Measurements from ENCODE around the gene SAMMSON.

SAMMSON gene

GRCh38 chr3:70069557-70069956 lies 70.0 kb downstream of the SAMMSON start:
- Histone ChIP-seq H3K4me2 (ENCODE audit: insufficient read depth, low read length, poor library complexity, severe bottlenecking) (no peak overlapping the region), H3K9ac (ENCODE audit: low read depth, low read length, poor library complexity) (no peak overlapping the region), H2BK12ac (ENCODE audit: low read length) (no peak overlapping the region), H2BK120ac (ENCODE audit: low read depth, low read length) (no peak overlapping the region), H3K18ac (ENCODE audit: low read length) (no peak overlapping the region), H3K9me3 (replicated peaks in 1 of 2; ENCODE audit: control insufficient read depth in 2 of 2, insufficient read depth in 1 of 2, low read depth in 1 of 2, low read length in 2 of 2) (no peaks in the 10 kb centered on the region), H3K4me3 (ENCODE audit: low read length in 2 of 2) (no peak overlapping the region), H3K36me3 (replicated peaks in 1 of 2; ENCODE audit: control insufficient read depth in 2 of 2, insufficient read depth in 2 of 2, low read length in 2 of 2) (no peaks in the 10 kb centered on the region), H3K4ac (ENCODE audit: low read length) (no peak overlapping the region), H2AK5ac (ENCODE audit: low read depth, low read length) (no peak overlapping the region), H3K14ac (ENCODE audit: low read length) (no peak overlapping the region), H4K91ac (ENCODE audit: low read depth, low read length, poor library complexity) (no peak overlapping the region), H4K8ac (ENCODE audit: low read depth, low read length) (no peak overlapping the region), H2BK15ac (ENCODE audit: low read length) (no peak overlapping the region), H3K4me1 (ENCODE audit: control insufficient read depth in 2 of 2, insufficient read depth in 1 of 2, low read depth in 1 of 2, low read length in 2 of 2) (peaks cover 0 to 2% of the 10 kb centered on the region in 2 donors), H3K27ac (replicated peaks; ENCODE audit: low read length) (no peak overlapping the region), H2AFZ (ENCODE audit: low read length) (no peak overlapping the region), H2BK5ac (ENCODE audit: low read length) (no peak overlapping the region), H3K27me3 (ENCODE audit: control insufficient read depth in 3 of 3, insufficient read depth in 3 of 3, low read depth in 1 of 3, low read length in 3 of 3) (peaks cover 0 to 11% (median 0%) of the 10 kb centered on the region in 3 experiments), H3K79me1 (ENCODE audit: low read depth, low read length) (no peaks in the 10 kb centered on the region), H3K23ac (ENCODE audit: low read depth, low read length, poor library complexity) (no peak overlapping the region)
- WGBS, 2 donors (ENCODE audit: extremely low coverage in 2 of 2, insufficient read length in 2 of 2, insufficient replicate concordance in 1 of 2), result no CpG with 5 or more reads among the region's 5 CpGs
- no peak for DNase-seq (ENCODE audit: low spot score)

GRCh38 chr3:70071138-70071537 lies 71.6 kb downstream of the SAMMSON start:
- Histone ChIP-seq H3K9ac (ENCODE audit: low read depth, low read length, poor library complexity) (no peak overlapping the region), H2BK12ac (ENCODE audit: low read length) (no peak overlapping the region), H3K36me3 (replicated peaks in 1 of 2; ENCODE audit: control insufficient read depth in 2 of 2, insufficient read depth in 2 of 2, low read length in 2 of 2) (no peaks in the 10 kb centered on the region), H3K4me2 (ENCODE audit: insufficient read depth, low read length, poor library complexity, severe bottlenecking) (no peak overlapping the region), H3K4me3 (ENCODE audit: low read length in 2 of 2) (no peak overlapping the region), H2BK120ac (ENCODE audit: low read depth, low read length) (no peak overlapping the region), H3K23ac (ENCODE audit: low read depth, low read length, poor library complexity) (no peak overlapping the region), H3K79me1 (ENCODE audit: low read depth, low read length) (no peaks in the 10 kb centered on the region), H2AFZ (ENCODE audit: low read length) (no peak overlapping the region), H4K8ac (ENCODE audit: low read depth, low read length) (no peak overlapping the region), H2BK5ac (ENCODE audit: low read length) (no peak overlapping the region), H3K4me1 (ENCODE audit: control insufficient read depth in 2 of 2, insufficient read depth in 1 of 2, low read depth in 1 of 2, low read length in 2 of 2) (peaks cover 0 to 2% of the 10 kb centered on the region in 2 donors), H3K27ac (replicated peaks; ENCODE audit: low read length) (peak overlapping the region; percentile 41), H2BK15ac (ENCODE audit: low read length) (no peak overlapping the region), H3K14ac (ENCODE audit: low read length) (no peak overlapping the region), H2AK5ac (ENCODE audit: low read depth, low read length) (no peak overlapping the region), H4K91ac (ENCODE audit: low read depth, low read length, poor library complexity) (no peak overlapping the region), H3K4ac (ENCODE audit: low read length) (no peak overlapping the region), H3K18ac (ENCODE audit: low read length) (no peak overlapping the region), H3K9me3 (replicated peaks in 1 of 2; ENCODE audit: control insufficient read depth in 2 of 2, insufficient read depth in 1 of 2, low read depth in 1 of 2, low read length in 2 of 2) (no peaks in the 10 kb centered on the region), H3K27me3 (ENCODE audit: control insufficient read depth in 3 of 3, insufficient read depth in 3 of 3, low read depth in 1 of 3, low read length in 3 of 3) (peaks cover 0 to 11% (median 0%) of the 10 kb centered on the region in 3 experiments)
- no peak for DNase-seq (ENCODE audit: low spot score)
- WGBS, 2 donors (ENCODE audit: extremely low coverage in 2 of 2, insufficient read length in 2 of 2, insufficient replicate concordance in 1 of 2), result no CpG with 5 or more reads among the region's 4 CpGs

GRCh38 chr3:70072180-70072579 lies 72.6 kb downstream of the SAMMSON start:
- Histone ChIP-seq H3K23ac (ENCODE audit: low read depth, low read length, poor library complexity) (no peak overlapping the region), H3K4ac (ENCODE audit: low read length) (no peak overlapping the region), H3K9ac (ENCODE audit: low read depth, low read length, poor library complexity) (no peak overlapping the region), H3K79me1 (ENCODE audit: low read depth, low read length) (no peaks in the 10 kb centered on the region), H3K4me3 (ENCODE audit: low read length in 2 of 2) (no peak overlapping the region), H3K9me3 (replicated peaks in 1 of 2; ENCODE audit: control insufficient read depth in 2 of 2, insufficient read depth in 1 of 2, low read depth in 1 of 2, low read length in 2 of 2) (no peaks in the 10 kb centered on the region), H2BK120ac (ENCODE audit: low read depth, low read length) (no peak overlapping the region), H4K8ac (ENCODE audit: low read depth, low read length) (no peak overlapping the region), H3K14ac (ENCODE audit: low read length) (no peak overlapping the region), H2AK5ac (ENCODE audit: low read depth, low read length) (no peak overlapping the region), H2BK5ac (ENCODE audit: low read length) (no peak overlapping the region), H3K36me3 (replicated peaks in 1 of 2; ENCODE audit: control insufficient read depth in 2 of 2, insufficient read depth in 2 of 2, low read length in 2 of 2) (no peaks in the 10 kb centered on the region), H3K27me3 (ENCODE audit: control insufficient read depth in 3 of 3, insufficient read depth in 3 of 3, low read depth in 1 of 3, low read length in 3 of 3) (peaks cover 0 to 11% (median 0%) of the 10 kb centered on the region in 3 experiments), H3K4me2 (ENCODE audit: insufficient read depth, low read length, poor library complexity, severe bottlenecking) (no peak overlapping the region), H2BK12ac (ENCODE audit: low read length) (no peak overlapping the region), H4K91ac (ENCODE audit: low read depth, low read length, poor library complexity) (no peak overlapping the region), H2BK15ac (ENCODE audit: low read length) (no peak overlapping the region), H3K4me1 (ENCODE audit: control insufficient read depth in 2 of 2, insufficient read depth in 1 of 2, low read depth in 1 of 2, low read length in 2 of 2) (peaks cover 0 to 4% of the 10 kb centered on the region in 2 donors), H3K18ac (ENCODE audit: low read length) (no peak overlapping the region), H3K27ac (replicated peaks; ENCODE audit: low read length) (peak overlapping the region; percentile 83), H2AFZ (ENCODE audit: low read length) (peak overlapping the region; percentile 61)
- no peak for DNase-seq (ENCODE audit: low spot score)
- no CpG with 5 or more reads among the region's 9 CpGs for WGBS, 2 donors (ENCODE audit: extremely low coverage in 2 of 2, insufficient read length in 2 of 2, insufficient replicate concordance in 1 of 2)

- Histone ChIP-seq H3K4me3 (ENCODE audit: low read length in 2 of 2) (no peak overlapping the region), H2BK12ac (ENCODE audit: low read length) (no peak overlapping the region), H2AK5ac (ENCODE audit: low read depth, low read length) (no peak overlapping the region), H4K8ac (ENCODE audit: low read depth, low read length) (no peak overlapping the region), H3K36me3 (replicated peaks in 1 of 2; ENCODE audit: control insufficient read depth in 2 of 2, insufficient read depth in 2 of 2, low read length in 2 of 2) (no peaks in the 10 kb centered on the region), H3K4me2 (ENCODE audit: insufficient read depth, low read length, poor library complexity, severe bottlenecking) (no peak overlapping the region), H2BK15ac (ENCODE audit: low read length) (no peak overlapping the region), H3K9ac (ENCODE audit: low read depth, low read length, poor library complexity) (no peak overlapping the region), H3K14ac (ENCODE audit: low read length) (no peak overlapping the region), H3K27ac (replicated peaks; ENCODE audit: low read length) (peak overlapping the region; percentile 62), H4K91ac (ENCODE audit: low read depth, low read length, poor library complexity) (no peak overlapping the region), H3K23ac (ENCODE audit: low read depth, low read length, poor library complexity) (no peak overlapping the region), H3K27me3 (ENCODE audit: control insufficient read depth in 3 of 3, insufficient read depth in 3 of 3, low read depth in 1 of 3, low read length in 3 of 3) (peaks cover 0 to 11% (median 0%) of the 10 kb centered on the region in 3 experiments), H2BK5ac (ENCODE audit: low read length) (no peak overlapping the region), H3K4ac (ENCODE audit: low read length) (no peak overlapping the region), H3K9me3 (replicated peaks in 1 of 2; ENCODE audit: control insufficient read depth in 2 of 2, insufficient read depth in 1 of 2, low read depth in 1 of 2, low read length in 2 of 2) (peaks cover 0 to under 1% of the 10 kb centered on the region in 2 donors), H3K18ac (ENCODE audit: low read length) (no peak overlapping the region), H3K4me1 (ENCODE audit: control insufficient read depth in 2 of 2, insufficient read depth in 1 of 2, low read depth in 1 of 2, low read length in 2 of 2) (peaks cover 0 to 2% of the 10 kb centered on the region in 2 donors), H2BK120ac (ENCODE audit: low read depth, low read length) (no peak overlapping the region), H2AFZ (ENCODE audit: low read length) (no peak overlapping the region), H3K79me1 (ENCODE audit: low read depth, low read length) (no peaks in the 10 kb centered on the region)
- DNase-seq (ENCODE audit: low spot score), result no peak
- WGBS, 2 donors (ENCODE audit: extremely low coverage in 2 of 2, insufficient read length in 2 of 2, insufficient replicate concordance in 1 of 2), result no CpG with 5 or more reads among the region's 2 CpGs
Measured at GRCh38 chr3:70072754-70073153, 73.2 kb downstream of the SAMMSON start.
